HG02623 (cell line): ENCODE measurements around the gene BACH2.
"Not testable (repeated sequence)": the region's sequence is repeated elsewhere in the genome, so short reads cannot be mapped to it uniquely, and the experiment has no call there.

Experiments
- ATAC-seq: cut with Tn5 transposase; IDR thresholded peaks from one replicate; pipeline ENCODE4 v1.9.1; 2021; ENCODE audit warnings: moderate library complexity; ENCODE audit not compliant: unreplicated experiment

The BACH2 gene

GRCh38 chr6:90078513-90079289 is 217.9 kb downstream of the BACH2 start:
- no peak for ATAC-seq

GRCh38 chr6:90076511-90077415 is 219.9 kb downstream of the BACH2 start:
- no peak for ATAC-seq

- no peak for ATAC-seq
Observed at GRCh38 chr6:90074161-90074850, 222.3 kb downstream of the BACH2 start.

- ATAC-seq = no peak
Observed at GRCh38 chr6:90072935-90073464, 223.6 kb downstream of the BACH2 start.

- ATAC-seq = no peak
Observed at GRCh38 chr6:90072501-90072900, 224.1 kb downstream of the BACH2 start.

- no peak for ATAC-seq
Observed at GRCh38 chr6:90068703-90069523, 227.7 kb downstream of the BACH2 start.

- ATAC-seq = no peak
Observed at GRCh38 chr6:90068264-90068663, 228.4 kb downstream of the BACH2 start.

GRCh38 chr6:90066697-90067096 is 229.9 kb downstream of the BACH2 start:
- no peak for ATAC-seq

- ATAC-seq = no peak
Observed at GRCh38 chr6:90065173-90065572, 231.5 kb downstream of the BACH2 start.

- ATAC-seq = no peak
Observed at GRCh38 chr6:90062667-90063066, 234.0 kb downstream of the BACH2 start.

- no peak for ATAC-seq
Observed at GRCh38 chr6:90062051-90062450, 234.6 kb downstream of the BACH2 start.

GRCh38 chr6:90059178-90059577 is 237.5 kb downstream of the BACH2 start:
- ATAC-seq = not testable (repeated sequence)

GRCh38 chr6:90055924-90056323 is 240.7 kb downstream of the BACH2 start:
- ATAC-seq = not testable (repeated sequence)

GRCh38 chr6:90054193-90054592 is 242.4 kb downstream of the BACH2 start:
- ATAC-seq = not testable (repeated sequence)

- no peak for ATAC-seq
Observed at GRCh38 chr6:90053614-90054013, 243.0 kb downstream of the BACH2 start.

- ATAC-seq = no peak
Observed at GRCh38 chr6:90049295-90049694, 247.3 kb downstream of the BACH2 start.

GRCh38 chr6:90048206-90048967 is 248.3 kb downstream of the BACH2 start:
- ATAC-seq = no peak

GRCh38 chr6:90045535-90045934 is 251.1 kb downstream of the BACH2 start:
- ATAC-seq = no peak

- ATAC-seq = no peak
Observed at GRCh38 chr6:90044833-90045381, 251.7 kb downstream of the BACH2 start.
